Right atrium auricular region (tissue), 2 donors: Measurements from ENCODE around the gene GRAMD4. TPM values are rescaled to one million over a fixed set of nuclear protein-coding genes. Genes with fewer than 3 reads are reported as not detected.

Experiments used
- DNase-seq: peaks from one replicate; pipeline ENCODE4 v3.0.0-alpha.2; 2019; ENCODE audit warnings: low spot score
- H3K27ac ChIP-seq, 2 donors: fragments of 200-600 bp; sonication (generic); 1 replicate in 1 of 2; 2 replicates in 1 of 2; pipeline ENCODE4 v1.5.1; 2016 to 2019
- H3K27me3 ChIP-seq, 2 donors: fragments of 200-600 bp; sonication (generic); one replicate each; pipeline versions ENCODE4 v1.5.1 to v1.6.0; 2017 to 2019
- H3K36me3 ChIP-seq: fragments of 200-600 bp; sonication (generic); one replicate; pipeline ENCODE4 v1.5.1; 2016
- H3K4me1 ChIP-seq, 2 donors: fragments of 200-600 bp; sonication (generic); one replicate each; pipeline versions ENCODE4 v1.5.1 to v1.6.0; 2017 to 2019
- H3K4me3 ChIP-seq, 2 donors: fragments of 200-600 bp; sonication (generic); 1 replicate in 1 of 2; 2 replicates in 1 of 2; pipeline ENCODE4 v1.5.1; 2017 to 2019; ENCODE audit warnings: mild to moderate bottlenecking in 1 of 2, moderate library complexity in 1 of 2
- H3K9me3 ChIP-seq, 2 donors: fragments of 200-600 bp; sonication (generic); one replicate each; pipeline ENCODE4 v1.5.1; 2019
- total RNA-seq, 2 donors: library from RNA; depleted of rRNA; stranded (reverse); fragments of >200 nt; gene quantifications; one replicate each; pipeline ENCODE4 v1.1.0, GENCODE V29; 2016
- TF ChIP-seq, protein P1 (sequence below), 2 donors: fragments of 200-600 bp; sonication (generic); IDR thresholded peaks; one replicate each; pipeline ENCODE4 v1.5.1; 2019; ENCODE audit warnings: antibody characterized with exemption in 2 of 2

GRAMD4 gene
- total RNA-seq, 2 donors from 2014 or later = 29.1 to 31.6 TPM

- no peak for DNase-seq
- H3K4me3 ChIP-seq = no peak overlapping the region
- no peaks in the 10 kb centered on the region for H3K9me3 ChIP-seq
- H3K4me1 ChIP-seq = peaks cover 0 to 87% of the 10 kb centered on the region in 2 donors
- no peaks in the 10 kb centered on the region for H3K36me3 ChIP-seq
- no peaks in the 10 kb centered on the region for H3K27me3 ChIP-seq
- H3K27ac ChIP-seq = peak overlapping the region; percentile 88 to 93
- TF ChIP-seq, protein P1, sequence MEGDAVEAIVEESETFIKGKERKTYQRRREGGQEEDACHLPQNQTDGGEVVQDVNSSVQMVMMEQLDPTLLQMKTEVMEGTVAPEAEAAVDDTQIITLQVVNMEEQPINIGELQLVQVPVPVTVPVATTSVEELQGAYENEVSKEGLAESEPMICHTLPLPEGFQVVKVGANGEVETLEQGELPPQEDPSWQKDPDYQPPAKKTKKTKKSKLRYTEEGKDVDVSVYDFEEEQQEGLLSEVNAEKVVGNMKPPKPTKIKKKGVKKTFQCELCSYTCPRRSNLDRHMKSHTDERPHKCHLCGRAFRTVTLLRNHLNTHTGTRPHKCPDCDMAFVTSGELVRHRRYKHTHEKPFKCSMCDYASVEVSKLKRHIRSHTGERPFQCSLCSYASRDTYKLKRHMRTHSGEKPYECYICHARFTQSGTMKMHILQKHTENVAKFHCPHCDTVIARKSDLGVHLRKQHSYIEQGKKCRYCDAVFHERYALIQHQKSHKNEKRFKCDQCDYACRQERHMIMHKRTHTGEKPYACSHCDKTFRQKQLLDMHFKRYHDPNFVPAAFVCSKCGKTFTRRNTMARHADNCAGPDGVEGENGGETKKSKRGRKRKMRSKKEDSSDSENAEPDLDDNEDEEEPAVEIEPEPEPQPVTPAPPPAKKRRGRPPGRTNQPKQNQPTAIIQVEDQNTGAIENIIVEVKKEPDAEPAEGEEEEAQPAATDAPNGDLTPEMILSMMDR (IDR thresholded peaks at IDR 0.05) = no peak
Observed at GRCh38 chr22:46650078-46650810, 30.1 kb downstream of the GRAMD4 start.

DNA sequence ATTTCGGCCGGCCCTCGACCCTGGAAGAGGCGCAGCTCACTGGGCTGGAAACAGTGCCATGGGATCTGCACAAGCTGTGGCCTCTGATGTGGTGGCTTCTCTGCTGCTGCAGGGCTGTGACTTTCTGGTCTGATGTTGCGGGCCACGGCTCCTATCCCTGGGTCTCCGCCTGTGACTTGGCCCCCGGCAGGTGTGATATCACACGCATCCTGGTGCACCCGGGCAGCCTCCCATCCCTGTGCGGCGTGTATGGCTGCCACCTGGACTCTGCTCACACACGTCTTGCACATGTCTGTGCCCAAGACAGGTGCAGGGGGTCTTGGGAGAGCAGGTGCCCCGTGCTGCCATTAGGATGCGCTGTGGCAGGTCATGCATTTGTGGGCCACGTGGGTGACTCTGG lies 31.1 kb downstream of the GRAMD4 start:
- Histone ChIP-seq H3K36me3 (no peaks in the 10 kb centered on the region), H3K4me3 (no peak overlapping the region), H3K9me3 (no peaks in the 10 kb centered on the region), H3K27ac (peak overlapping the region; percentile 88 to 93), H3K27me3 (no peaks in the 10 kb centered on the region), H3K4me1 (peaks cover 0 to 82% of the 10 kb centered on the region in 2 donors)
- no peak for DNase-seq
- TF ChIP-seq, protein P1 (IDR thresholded peaks at IDR 0.05) = no peak

- Histone ChIP-seq H3K4me1 (peaks cover 0 to 81% of the 10 kb centered on the region in 2 donors), H3K4me3 (peak overlapping the region in 1 of 2 donors; percentile 35)
Observed at GRCh38 chr22:46652081-46652846, 32.1 kb downstream of the GRAMD4 start.

GRCh38 chr22:46652847-46653331 lies 32.7 kb downstream of the GRAMD4 start:
- TF ChIP-seq, protein P1 (IDR thresholded peaks at IDR 0.05) = no peak
- Histone ChIP-seq H3K4me1 (peaks cover 0 to 74% of the 10 kb centered on the region in 2 donors), H3K9me3 (no peaks in the 10 kb centered on the region), H3K27me3 (no peaks in the 10 kb centered on the region), H3K4me3 (peak overlapping the region in 1 of 2 donors; percentile 35), H3K27ac (peak overlapping the region; percentile 88 to 93), H3K36me3 (no peaks in the 10 kb centered on the region)
- peak; percentile 67 for DNase-seq

More at GRCh38 chr22:46652081-46652846, 32.1 kb downstream of the GRAMD4 start:
- TF ChIP-seq, protein P1 (IDR thresholded peaks at IDR 0.05) = no peak
- DNase-seq = no peak
- no peaks in the 10 kb centered on the region for H3K36me3 ChIP-seq
- peak overlapping the region; percentile 88 to 93 for H3K27ac ChIP-seq
- H3K9me3 ChIP-seq = no peaks in the 10 kb centered on the region
- no peaks in the 10 kb centered on the region for H3K27me3 ChIP-seq

GRCh38 chr22:46653596-46653995 lies 33.4 kb downstream of the GRAMD4 start:
- H3K36me3 ChIP-seq = peaks cover 3% of the 10 kb centered on the region
- H3K9me3 ChIP-seq = no peaks in the 10 kb centered on the region
- H3K27me3 ChIP-seq = no peaks in the 10 kb centered on the region
- DNase-seq = no peak
- no peak overlapping the region for H3K4me3 ChIP-seq
- peaks cover 0 to 77% of the 10 kb centered on the region in 2 donors for H3K4me1 ChIP-seq
- TF ChIP-seq, protein P1 (IDR thresholded peaks at IDR 0.05) = no peak
- H3K27ac ChIP-seq = peak overlapping the region; percentile 88 to 93
